Limb (tissue), 2 donors: ENCODE data around the gene BOLA3.
"Not testable (repeated sequence)": the region's sequence is repeated elsewhere in the genome, so short reads cannot be mapped to it uniquely, and the experiment has no call there.

Experiments used
- DNase-seq, 2 donors: peaks; one replicate each; pipeline ENCODE4 v3.0.0-alpha.2; 2016; ENCODE audit errors: extremely low spot score in 2 of 2

BOLA3 gene

DNA sequence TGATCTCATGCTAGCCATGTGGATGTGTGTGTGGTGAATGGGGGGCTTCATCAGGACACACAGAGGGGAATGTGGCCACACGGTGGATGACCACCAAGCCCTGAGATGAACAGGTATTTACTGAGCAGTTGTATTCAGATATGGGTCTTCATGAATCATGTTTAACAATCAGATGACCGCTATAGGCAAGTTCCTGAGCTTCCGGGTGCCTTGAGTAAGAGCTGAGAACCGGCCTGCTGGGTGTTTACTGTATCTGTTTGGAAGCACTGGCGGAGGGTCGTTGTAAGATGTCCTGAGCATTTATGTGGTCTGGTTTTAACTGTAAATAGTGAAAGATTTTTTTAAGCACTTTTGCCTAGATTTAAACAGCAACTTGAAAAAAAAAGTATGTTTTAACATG lies 43.9 kb downstream of the BOLA3 start:
- DNase-seq, result no peak

DNA sequence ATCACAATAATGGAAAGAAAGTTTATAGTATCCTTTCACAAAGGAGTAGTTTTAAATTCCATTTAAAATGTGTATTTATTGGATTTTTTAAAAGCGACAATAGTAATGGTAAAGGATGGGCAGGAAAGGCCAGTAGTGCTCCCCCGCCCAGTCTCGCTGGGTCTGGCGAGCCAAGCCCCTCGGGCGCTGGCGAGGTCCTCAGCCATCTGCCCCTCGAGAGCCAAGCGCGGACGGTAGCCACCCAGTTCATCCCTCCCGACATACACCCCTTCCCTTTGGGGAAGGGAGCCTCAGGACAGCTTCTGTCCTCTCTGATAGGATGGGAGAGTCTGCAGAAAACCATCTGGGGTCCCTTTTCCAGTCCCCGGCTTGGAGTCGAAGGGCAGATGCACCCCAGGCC lies 45.2 kb downstream of the BOLA3 start:
- no peak for DNase-seq

DNA sequence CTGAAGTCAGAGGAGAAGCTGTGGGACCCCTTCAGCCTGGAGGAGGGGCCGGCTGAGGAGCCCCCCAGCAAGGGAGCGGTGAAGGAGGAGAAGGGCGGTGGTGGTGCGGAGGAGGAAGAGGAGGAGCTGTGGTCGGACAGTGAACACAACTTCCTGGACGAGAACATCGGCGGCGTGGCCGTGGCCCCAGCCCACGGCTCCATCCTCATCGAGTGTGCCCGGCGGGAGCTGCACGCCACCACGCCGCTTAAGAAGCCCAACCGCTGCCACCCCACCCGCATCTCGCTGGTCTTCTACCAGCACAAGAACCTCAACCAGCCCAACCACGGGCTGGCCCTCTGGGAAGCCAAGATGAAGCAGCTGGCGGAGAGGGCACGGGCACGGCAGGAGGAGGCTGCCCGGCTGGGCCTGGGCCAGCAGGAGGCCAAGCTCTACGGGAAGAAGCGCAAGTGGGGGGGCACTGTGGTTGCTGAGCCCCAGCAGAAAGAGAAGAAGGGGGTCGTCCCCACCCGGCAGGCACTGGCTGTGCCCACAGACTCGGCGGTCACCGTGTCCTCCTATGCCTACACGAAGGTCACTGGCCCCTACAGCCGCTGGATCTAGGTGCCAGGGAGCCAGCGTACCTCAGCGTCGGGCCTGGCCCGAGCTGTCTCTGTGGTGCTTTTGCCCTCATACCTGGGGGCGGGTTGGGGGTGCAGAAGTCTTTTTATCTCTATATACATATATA lies 46.0 kb downstream of the BOLA3 start:
- DNase-seq, result no peak

GRCh38 chr2:74100254-74101216 lies 47.2 kb downstream of the BOLA3 start:
- DNase-seq, result no peak

- no peak for DNase-seq
Measured at GRCh38 chr2:74099835-74100234, 47.9 kb downstream of the BOLA3 start.

DNA sequence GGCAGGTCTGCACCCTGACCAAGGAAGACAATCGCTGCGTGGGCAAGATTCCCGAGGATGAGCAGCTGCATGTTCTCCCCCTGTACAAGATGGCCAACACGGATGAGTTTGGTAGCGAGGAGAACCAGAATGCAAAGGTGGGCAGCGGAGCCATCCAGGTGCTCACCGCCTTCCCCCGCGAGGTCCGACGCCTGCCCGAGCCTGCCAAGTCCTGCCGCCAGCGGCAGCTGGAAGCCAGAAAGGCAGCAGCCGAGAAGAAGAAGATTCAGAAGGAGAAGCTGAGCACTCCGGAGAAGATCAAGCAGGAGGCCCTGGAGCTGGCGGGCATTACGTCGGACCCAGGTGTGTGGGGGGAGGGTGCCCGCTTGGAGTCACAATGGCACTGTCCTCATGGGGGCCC lies 48.4 kb downstream of the BOLA3 start:
- no peak for DNase-seq

DNA sequence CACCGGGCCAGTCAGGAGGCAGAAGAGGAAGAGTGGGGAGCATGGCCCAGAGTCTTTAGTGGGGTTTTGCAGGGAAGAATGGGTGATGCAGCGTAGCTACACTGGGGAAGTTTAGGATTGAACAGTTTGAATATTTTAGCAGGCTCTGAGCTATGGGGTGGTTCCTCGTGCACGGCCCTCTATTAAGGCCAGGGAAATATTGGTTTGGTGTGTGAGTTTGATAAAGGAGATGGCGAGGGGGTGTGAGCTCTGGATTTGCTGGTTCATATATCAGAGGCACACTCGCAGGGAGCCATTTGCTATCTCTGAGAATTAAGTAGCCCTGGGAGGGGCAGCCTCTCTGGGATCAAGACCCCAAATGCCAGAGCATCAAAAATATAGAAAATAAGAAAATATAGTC lies 50.1 kb downstream of the BOLA3 start:
- DNase-seq, result no peak

GRCh38 chr2:74096052-74096451 lies 51.7 kb downstream of the BOLA3 start:
- DNase-seq, result no peak

DNA sequence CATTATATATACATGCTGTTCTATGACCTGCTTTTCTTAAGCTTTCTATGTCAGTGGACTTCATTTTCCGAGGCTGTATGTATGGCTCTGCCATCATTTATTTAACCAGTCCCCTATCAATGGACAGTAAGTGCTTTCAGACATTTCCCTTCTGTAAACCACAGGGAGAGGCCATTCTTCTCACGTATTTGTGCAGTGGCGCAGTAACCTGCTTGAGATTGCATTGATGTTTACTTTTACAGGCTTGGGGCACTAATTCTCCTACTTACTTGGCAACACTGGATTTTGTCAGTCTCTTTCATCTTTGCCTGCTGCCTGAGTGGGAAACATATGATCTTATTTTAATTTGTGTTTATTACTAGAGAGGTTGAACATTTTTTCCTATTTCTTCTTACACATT lies 52.1 kb downstream of the BOLA3 start:
- no peak for DNase-seq

DNA sequence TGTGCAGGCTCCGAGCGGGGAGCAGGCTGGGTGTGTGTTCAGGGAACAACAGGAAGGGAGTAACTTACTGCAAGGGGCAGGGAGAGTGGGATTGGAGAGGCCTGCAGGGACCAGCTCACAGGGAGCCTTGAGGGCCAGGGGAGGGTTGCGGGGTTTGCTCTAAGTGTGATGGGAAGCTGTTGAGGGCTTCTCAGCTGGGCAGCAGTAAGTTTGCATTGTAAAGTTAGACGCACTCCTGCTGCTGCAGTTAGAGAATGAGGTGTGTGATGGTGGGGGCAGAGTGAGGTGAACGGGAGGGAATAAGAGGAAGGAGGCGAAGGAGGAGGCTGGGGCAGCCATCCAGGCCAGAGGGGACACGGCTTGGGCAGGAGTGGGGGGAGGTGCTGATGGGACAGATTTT lies 53.4 kb downstream of the BOLA3 start:
- no peak for DNase-seq

GRCh38 chr2:74093840-74094239 lies 53.9 kb downstream of the BOLA3 start:
- no peak for DNase-seq

- no peak for DNase-seq
Measured at GRCh38 chr2:74093426-74093825, 54.3 kb downstream of the BOLA3 start.

- peak in 1 of 2 donors; percentile 3 for DNase-seq
Measured at GRCh38 chr2:74092275-74092674, 55.4 kb downstream of the BOLA3 start.

DNA sequence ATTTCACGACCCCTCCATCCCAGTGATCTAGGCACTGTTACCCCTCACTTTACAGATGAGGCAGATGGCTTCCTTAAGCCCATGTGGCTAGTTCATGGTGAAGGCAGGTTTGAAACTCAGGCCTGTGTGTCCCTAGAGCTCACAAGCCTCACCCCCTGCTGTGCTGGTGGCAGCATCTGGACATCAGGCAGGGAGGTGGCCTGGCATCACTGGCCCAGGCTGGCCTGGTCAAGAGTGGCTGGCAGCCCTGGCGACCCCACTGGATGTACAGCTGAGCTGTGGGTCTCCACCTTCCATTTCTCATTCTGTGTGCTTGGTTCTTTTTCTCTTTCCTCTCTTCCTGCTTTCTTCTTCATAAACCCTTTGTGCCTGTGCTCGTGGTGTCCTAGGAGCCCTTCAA lies 56.3 kb downstream of the BOLA3 start:
- DNase-seq, result no peak

DNA sequence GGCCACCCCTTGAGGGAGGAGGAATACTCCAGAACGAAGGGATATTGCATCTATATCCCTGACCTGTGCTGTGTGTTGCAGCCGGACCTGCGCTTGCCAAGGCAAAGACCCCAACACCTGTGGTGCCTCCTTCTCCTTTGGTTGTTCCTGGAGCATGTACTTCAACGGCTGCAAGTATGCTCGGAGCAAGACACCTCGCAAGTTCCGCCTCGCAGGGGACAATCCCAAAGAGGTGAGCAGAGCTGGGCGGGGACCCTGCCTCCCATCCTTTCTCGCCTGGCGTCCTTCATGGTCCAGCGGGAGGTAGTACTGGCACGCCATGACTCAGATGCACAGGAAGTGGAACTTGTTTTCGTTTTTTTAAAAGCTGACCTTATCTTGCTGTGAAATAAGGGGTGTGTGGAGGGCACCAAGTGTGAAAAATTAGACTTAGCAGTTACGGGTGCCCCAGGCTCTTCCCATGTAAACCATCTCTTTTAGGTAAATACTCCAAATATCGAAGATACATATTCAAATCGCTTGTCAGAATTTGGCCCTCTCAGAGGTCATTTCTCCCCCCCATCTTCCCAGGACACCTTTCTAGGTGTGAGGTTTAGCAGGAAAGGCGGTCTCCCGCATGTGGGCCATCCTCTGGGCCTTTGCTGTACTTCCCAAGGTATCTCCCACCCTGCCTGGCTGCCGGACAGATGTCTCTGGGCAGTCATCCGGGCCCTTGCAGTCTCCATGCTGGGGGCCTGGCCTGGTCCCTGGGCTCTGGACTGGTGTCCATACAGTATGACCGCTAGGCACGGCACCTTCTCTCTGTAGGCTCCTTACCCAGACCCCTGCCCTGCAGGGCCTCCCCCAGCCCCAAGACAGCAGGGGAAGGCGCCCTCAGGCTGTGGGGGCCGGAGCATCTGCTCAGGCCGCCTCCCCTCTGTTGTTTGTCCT lies 57.6 kb downstream of the BOLA3 start:
- DNase-seq, result no peak

DNA sequence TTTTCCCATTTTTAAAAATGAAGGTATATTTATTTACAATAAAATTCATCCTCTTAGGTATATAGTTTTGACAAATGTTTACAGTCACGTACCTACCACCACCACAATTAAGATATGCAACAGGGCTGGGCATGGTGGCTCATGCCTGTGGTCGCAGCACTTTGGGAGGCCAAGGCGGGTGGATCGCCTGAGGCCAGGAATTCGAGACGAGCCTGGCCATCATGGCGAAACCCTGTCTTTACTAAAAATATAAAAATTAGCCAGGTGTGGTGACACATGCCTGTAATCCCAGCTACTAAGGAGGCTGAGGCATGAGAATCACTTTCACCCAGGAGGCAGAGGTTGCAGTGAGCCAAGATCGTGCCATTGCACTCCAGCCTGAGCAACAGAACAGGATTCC lies 59.0 kb downstream of the BOLA3 start:
- DNase-seq, result not testable (repeated sequence)

DNA sequence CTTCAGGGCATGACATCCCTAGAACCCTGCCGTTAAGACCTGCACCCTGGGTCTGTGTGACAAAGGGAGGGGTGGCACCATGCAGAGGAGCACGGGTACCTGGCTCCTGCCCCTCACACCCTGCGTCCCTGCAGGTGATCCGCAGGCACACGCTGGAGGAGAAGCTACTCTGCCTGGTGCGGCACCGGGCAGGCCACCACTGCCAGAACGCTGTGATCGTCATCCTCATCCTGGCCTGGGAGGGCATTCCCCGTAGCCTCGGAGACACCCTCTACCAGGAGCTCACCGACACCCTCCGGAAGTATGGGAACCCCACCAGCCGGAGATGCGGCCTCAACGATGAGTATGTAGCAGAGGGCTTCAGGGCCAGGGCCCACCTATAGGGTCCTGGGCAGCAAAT lies 60.0 kb downstream of the BOLA3 start:
- DNase-seq, result no peak

- DNase-seq, result no peak
Measured at GRCh38 chr2:74086021-74086420, 61.7 kb downstream of the BOLA3 start.
